Measurements from ENCODE around the gene R3HDM2.
A peak's percentile ranks its signal among the peaks of the same experiment; 100 is the strongest.
"Not testable (repeated sequence)": the region's sequence is repeated elsewhere in the genome, so short reads cannot be mapped to it uniquely, and the experiment has no call there.

R3HDM2 gene

DNA sequence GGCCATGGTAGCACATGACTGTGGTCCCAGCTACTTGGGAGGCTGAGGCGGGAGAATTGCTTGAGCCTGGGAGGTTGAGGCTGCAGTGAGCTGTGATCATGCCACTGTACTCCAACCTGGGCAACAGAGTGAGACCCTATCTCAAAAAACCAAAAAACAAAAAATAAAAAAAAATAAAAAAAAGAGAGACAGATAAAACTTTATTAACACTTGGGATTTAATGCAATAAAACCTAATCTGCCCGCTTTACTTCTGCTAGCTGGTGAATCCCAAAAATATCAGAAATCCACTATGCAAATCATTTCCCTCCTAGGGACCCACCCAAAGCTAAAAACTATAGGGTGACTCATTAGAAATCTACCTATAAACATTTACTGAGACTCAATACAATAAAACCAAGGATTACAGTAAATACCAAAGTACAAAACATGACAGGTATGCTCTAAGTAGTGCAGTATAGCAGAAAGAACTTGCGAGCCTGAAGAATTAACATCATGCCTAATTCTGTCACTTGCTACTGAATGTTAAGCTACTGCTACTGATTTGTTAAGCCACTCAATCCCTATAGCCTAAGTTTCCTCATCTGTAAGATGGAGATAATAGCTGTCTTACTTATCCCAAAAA is 129.8 kb downstream of the R3HDM2 start:
- Histone ChIP-seq H3K27ac (no peak overlapping the region), H3K4me3 (no peak overlapping the region)

- H3K27ac ChIP-seq, result peak overlapping the region in 1 of 21 experiments; percentile 2
These were observed 131.3 kb downstream of the R3HDM2 start for GRCh38 chr12:57299514-57300016.

GRCh38 chr12:57296291-57296690 is 134.6 kb downstream of the R3HDM2 start:
- Histone ChIP-seq H3K4me3 (no peak overlapping the region), H3K27ac (no peak overlapping the region)

More at GRCh38 chr12:57299514-57300016, 131.3 kb downstream of the R3HDM2 start:
- H3K4me3 ChIP-seq, result no peak overlapping the region

GRCh38 chr12:57282073-57282472 is 148.8 kb downstream of the R3HDM2 start:
- not testable (repeated sequence) for H3K4me3 ChIP-seq, H3K27ac ChIP-seq

- peak overlapping the region in 18 of 21 experiments; percentile 0 to 90 (median 60) for H3K27ac ChIP-seq
These were observed 150.4 kb downstream of the R3HDM2 start for GRCh38 chr12:57280211-57281062.

DNA sequence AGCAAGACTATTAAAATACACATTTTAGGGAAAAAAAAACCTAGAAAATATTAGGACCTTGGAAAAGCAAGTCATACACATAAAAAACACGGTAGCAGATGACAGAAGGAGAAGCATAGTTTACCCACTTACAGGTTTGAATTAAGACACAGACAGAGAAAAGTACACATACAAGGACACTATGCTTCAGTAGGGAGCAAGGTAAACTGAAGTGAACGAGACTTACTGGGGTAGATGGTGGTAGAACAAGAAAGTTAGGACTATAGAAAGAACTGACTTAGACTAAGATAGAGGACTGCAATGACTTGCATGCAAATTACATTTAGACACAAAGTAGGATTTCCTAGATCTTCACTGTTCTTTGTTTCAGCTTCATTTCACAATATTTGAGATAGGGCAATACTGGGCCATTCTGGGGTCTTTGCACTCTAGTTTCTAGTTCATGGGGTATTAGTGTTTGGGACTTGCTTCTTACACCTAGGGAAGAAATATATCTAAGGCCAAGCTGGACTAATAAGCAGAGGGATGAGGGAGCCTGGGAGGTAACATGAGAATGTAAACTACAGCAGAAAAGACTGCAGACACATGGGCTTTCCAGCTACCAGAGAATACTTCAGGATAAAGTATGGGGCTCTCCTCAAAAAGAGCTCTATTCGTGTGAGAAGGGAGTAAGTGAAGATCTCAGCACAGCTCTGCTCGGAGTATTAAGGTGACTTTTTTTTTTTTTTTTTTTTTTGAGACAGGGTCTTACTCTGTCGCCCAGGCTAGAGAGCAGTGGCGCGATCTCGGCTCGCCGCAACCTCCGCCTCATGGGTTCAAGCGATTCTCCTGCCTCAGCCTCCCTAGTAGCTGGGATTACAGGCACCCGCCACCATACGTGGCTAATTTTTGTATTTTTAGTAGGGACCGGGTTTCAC is 152.1 kb downstream of the R3HDM2 start:
- no peak overlapping the region for H3K4me3 ChIP-seq
- peak overlapping the region in 2 of 21 experiments; percentile 58 to 83 for H3K27ac ChIP-seq

More at GRCh38 chr12:57280211-57281062, 150.4 kb downstream of the R3HDM2 start:
- H3K4me3 ChIP-seq, result no peak overlapping the region

DNA sequence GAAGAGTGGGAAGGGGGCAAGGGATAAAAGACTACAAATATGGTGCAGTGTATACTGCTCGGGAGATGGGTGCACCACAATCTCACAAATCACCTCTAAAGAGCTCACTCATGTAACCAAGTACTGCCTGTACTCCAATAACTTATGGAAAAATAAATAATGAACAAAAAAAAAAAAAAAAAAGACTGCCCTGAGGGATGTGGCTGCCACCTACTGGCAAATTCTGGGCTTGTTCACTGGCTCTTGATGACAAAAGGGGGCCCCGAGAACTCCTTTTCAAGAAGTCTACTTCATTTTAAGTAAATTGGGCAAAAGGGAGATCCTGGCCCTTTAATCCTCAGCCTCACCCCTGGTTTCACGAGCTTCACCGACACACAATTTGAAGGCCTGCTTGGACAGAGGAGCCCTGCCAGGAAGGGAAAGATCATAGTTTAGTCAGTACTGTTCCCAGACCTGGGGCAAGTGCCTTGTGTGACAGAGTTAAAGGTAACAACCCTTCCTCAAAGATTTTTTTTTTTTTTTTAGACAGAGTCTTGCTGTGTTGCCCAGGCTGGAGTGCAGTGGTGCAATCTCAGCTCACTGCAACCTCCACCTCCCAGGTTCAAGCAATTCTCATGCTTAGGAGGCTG is 153.8 kb downstream of the R3HDM2 start:
- Histone ChIP-seq H3K4me3 (no peak overlapping the region), H3K27ac (no peak overlapping the region)

- H3K4me3 ChIP-seq, H3K27ac ChIP-seq: not testable (repeated sequence)
These were observed 154.6 kb downstream of the R3HDM2 start for GRCh38 chr12:57276233-57276632.

- no peak overlapping the region for H3K4me3 ChIP-seq
- no peak overlapping the region for H3K27ac ChIP-seq
These were observed 157.3 kb downstream of the R3HDM2 start for GRCh38 chr12:57273516-57273915.

DNA sequence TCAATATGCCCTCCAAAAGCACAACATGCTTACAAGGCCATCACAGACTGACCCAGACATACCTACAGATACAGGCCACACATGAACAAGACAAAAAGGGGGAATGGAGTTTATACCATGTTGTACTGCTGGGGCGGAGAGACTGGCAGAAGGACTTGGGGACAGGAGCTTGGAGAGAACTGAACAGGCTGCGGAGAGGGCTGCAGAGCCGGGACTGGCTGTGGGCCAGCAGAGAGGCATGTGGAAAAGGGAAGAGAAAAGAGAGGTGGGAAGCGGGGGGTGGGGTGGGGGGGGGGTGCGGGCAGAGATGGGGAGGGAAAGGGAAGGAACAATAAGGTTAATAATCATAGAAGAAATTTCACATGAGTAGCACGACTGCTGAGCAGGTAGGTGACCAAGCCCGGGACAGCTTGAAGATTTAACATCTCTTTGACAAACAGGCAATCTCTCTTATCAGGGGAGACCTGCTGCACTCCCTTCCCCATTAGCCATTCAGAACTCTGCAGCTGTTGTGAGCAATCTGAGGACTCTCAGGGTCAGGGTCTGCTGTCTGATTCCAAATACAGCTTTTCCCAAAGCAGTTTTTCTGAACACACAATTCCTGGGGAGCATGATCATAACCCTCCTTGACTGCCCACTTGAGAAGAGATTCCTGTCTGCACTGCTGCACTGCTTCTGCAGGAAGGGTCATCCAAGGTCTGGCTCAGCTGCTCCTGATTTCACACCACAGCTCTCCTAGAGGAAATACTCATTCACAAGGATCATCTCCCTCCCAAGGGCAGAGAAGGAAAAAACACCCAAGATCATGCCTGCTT is 158.3 kb downstream of the R3HDM2 start:
- H3K27ac ChIP-seq, result no peak overlapping the region

DNA sequence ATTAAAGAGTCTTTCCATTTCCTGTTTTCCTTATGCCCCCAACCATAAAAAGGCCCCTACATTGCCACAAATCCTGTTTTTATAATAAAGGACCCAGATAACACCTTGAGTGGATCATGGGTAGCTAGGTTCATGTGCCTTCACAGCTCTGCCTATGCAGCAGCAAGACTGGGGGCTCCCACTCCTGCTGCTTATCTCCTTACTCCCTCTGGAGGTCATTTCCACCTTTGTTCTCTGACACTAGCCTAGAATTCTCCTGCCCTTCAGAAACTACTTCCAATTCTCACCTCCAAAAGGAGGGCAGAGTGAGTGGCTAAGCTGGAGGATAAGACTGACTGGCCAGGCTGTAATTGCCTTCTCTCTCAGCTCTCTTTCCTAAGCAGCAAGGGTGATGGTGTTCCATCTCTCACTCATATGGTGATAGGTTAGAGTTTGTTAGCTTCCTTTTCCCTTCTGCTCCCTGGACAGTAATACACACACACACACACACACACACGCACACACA is 159.8 kb downstream of the R3HDM2 start:
- Histone ChIP-seq H3K27ac (no peak overlapping the region), H3K4me3 (no peak overlapping the region)

More for the DNA sequence above, 158.3 kb downstream of the R3HDM2 start:
- H3K4me3 ChIP-seq, result no peak overlapping the region

GRCh38 chr12:57268264-57268663 is 162.6 kb downstream of the R3HDM2 start:
- no peak overlapping the region for H3K27ac ChIP-seq
- H3K4me3 ChIP-seq, result no peak overlapping the region

DNA sequence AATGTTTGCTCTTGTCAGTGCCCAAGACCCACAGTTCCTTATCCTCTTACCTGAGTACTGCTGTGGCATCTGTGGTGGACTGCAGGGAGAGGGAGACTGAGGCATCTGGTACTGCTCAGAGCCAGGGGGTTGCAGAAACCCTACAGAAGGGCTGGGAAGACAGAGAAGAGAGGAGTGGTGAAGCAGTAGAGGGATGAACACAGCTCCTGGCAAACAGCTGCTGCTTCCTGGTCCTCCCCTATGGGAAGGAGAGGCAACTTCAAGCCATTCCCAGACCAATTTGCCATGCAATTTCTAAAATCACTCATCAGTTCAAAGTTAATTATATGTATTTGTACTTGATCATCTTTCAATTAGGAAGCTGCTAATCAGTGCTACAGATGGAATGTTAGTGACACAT is 164.2 kb downstream of the R3HDM2 start:
- Histone ChIP-seq H3K4me3 (no peak overlapping the region), H3K27ac (no peak overlapping the region)

DNA sequence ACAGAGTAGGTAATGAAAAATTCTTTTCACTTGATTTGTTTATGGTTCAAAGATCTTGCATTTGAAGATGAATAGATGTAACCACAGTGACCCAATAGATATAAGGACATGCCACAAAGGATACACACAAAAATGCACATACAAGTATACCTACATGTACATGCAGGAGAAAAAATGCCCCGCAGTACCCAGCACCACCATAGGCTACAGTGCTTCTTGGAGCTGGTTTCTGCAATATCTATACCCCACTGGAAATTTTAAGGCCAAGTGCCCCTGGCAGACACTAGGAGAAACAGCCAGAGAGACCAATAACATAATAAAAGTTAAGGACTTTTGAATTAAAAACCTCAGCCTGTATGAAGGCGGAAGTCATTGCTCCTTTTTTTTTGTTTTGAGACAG is 167.7 kb downstream of the R3HDM2 start:
- Histone ChIP-seq H3K4me3 (no peak overlapping the region), H3K27ac (no peak overlapping the region)

DNA sequence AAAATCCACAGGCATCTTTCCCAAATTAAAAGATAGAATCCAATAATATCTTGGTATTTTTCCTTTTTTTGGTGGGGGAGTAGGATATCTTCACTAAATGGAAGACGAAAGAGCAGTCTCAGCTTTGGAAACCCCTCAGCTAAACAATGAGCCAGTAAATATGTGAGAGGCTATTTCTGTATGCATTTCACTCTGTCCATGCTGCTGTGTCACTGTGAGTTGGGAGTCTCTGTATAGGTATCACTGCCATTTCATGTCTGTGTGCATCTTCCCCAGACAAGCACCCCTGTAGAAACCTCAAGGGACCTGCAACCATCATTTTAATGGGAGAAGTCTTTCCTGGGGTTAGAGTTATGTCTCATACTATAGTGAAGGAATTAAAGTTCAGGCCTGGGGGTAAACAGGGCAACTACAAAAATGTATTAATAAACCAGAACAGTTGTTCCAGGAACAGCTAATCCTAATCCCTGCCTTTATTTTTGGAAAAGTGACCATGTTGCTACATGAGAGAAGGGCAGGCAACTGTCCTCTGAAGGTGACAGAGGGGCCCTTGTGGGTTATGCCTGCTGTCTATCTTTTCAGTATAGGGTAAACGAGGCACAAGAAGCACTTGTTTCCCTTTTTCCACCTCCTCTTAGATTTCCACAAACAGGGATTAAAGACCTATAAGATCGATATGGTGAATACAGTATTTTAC is 168.6 kb downstream of the R3HDM2 start:
- Histone ChIP-seq H3K27ac (no peak overlapping the region), H3K4me3 (no peak overlapping the region)

- H3K27ac ChIP-seq, result no peak overlapping the region
- H3K4me3 ChIP-seq, result no peak overlapping the region
These were observed 169.4 kb downstream of the R3HDM2 start for GRCh38 chr12:57261428-57261865.

GRCh38 chr12:57260366-57260765 is 170.5 kb downstream of the R3HDM2 start:
- Histone ChIP-seq H3K4me3 (no peak overlapping the region), H3K27ac (no peak overlapping the region)
